HG02798 (cell line): ENCODE measurements around the gene TSPAN3.

Experiments
- ATAC-seq: cut with Tn5 transposase; IDR thresholded peaks from one replicate; pipeline ENCODE4 v1.9.1; 2021; ENCODE audit warnings: mild to moderate bottlenecking; ENCODE audit not compliant: unreplicated experiment, poor library complexity

TSPAN3 gene

GRCh38 chr15:77025083-77025901 lies 45.6 kb downstream of the TSPAN3 start:
- no peak for ATAC-seq

DNA sequence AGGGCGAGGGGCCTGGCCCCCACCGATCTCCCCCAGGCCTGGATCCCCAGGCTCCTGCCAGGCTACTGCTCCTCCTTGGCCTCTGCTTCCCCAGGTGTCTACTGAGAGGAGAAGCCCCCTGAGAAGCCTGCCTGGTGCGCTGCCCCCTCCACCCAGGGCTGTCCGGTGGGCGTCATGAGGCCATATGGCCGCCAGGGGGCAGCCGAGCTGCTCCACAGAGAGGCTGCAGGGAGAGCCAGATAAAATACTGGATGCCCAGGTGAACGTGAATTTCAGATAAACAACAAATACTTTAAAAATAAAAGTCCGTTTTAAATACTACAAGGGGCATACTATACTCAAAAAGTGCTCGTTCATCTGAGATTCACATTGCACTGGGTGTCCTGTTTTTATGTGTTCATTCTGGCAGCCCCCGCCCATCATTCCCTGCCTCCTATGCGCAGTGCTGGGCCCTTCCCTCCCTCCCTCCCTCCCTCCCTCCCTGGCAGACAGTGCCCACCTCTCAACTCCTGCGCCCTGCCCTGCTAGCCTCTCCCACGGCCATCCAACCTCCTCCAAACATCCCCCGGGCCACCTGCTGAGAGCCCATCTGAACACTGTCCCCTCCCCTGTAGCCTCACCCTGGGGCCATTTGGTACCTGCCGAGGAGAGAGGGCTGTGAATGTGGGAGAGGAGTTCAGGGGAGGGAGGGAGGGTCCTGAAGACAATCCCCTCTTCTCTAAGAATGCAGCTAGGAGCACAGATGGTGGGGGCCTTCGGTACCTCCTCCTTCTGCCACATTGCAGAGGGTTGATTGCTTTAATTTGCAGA lies 46.4 kb downstream of the TSPAN3 start:
- peak; percentile 47 for ATAC-seq

- ATAC-seq: no peak
Observed at GRCh38 chr15:77023576-77024272, 47.2 kb downstream of the TSPAN3 start.

- no peak for ATAC-seq
Observed at GRCh38 chr15:77022646-77023575, 48.0 kb downstream of the TSPAN3 start.

DNA sequence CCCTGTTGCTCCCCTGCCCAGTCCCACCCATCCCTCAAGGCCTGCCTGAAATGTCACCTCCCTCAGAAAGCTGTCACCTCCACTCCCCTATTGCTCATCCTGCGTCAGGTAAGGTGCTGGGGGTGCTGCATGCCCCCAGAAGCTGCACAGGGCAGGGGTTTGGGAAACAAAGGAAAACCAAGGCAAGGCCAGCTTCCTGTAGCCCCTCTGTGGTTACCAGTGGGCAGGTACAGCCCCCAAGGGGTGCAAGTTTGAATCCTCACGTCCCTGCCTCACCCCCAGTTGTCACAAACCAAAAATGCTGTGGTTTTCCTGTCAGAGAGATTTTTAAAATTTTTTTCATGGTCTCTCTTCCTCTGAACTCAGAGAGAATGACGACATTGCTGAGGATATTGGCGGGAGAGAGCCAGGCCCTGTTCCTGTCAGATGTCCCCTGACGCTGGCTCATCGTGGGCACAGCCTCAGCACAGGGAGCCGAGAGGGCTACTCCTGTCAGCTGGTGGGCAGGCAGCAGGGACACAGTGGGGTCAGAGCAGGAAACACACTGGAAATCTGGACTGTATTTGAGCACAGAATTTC lies 49.0 kb downstream of the TSPAN3 start:
- ATAC-seq: no peak

DNA sequence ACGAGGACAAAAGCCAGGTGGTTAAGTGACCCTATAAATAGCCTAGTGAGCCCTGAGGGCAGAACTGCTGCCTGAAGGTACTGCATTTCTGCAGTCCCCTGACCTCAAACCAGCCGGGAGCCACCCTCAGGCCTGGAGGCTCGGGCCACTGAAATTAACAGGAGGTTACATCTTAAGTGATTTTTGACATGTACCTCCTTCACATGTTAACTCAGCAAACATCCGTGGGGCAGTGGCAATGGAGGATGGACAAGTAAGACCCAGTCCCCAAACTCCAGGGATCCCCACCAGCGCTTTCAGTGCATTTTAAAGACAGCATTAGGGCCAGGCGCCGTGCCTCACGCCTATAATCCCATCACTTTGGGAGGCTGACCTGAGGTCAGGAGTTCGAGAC lies 49.8 kb downstream of the TSPAN3 start:
- no peak for ATAC-seq

GRCh38 chr15:77020348-77021087 lies 50.4 kb downstream of the TSPAN3 start:
- no peak for ATAC-seq

- no peak for ATAC-seq
Observed at GRCh38 chr15:77019521-77020331, 51.2 kb downstream of the TSPAN3 start.

GRCh38 chr15:77018796-77019505 lies 52.0 kb downstream of the TSPAN3 start:
- ATAC-seq: no peak

- no peak for ATAC-seq
Observed at GRCh38 chr15:77017761-77018720, 52.9 kb downstream of the TSPAN3 start.

DNA sequence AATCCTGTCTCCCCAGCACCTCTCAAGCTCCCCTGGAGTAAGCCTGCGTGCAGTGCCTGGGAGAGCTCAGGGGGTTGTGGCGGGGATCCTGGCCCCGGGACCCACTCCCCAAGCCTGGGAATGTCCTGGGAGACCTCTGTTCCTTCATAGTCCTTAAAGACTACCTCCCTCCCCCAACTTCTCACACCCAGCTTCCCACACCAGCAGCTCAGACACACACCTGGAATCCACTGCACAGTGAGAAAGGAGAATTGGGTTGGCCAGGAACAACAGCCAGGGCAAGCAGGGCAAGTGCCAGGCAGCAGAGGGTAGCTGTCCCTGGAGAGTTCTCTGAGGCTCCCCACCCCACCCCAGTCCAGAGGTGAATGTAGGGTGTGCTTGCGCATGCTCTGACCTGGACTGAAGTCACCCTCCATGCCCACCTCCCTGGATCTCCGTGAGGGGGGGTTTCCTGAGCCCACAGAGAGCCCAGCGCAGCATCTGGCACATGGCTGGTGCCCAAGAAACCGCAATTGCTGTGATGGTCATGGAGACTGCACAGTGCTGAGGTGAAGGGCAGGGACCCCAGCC lies 53.7 kb downstream of the TSPAN3 start:
- no peak for ATAC-seq

DNA sequence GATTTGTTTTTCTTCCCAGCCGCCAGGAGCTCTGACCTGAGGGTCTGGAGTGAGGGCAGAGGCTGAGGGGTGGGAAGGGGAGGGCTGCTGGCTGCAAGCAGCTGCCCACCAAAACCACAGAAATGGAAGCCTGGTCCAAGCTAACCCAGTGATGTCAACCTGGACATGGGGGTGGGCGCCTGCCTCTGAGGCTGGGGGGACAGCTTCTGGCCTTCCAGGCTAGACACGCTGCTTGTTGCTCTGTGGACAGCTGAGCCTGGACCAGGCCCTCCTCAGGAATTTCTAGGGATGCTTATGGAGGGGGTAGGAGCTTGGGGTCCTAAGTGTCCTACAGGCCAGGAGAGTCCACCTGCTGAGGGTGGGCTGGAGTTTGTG lies 54.6 kb downstream of the TSPAN3 start:
- no peak for ATAC-seq

GRCh38 chr15:77015646-77016320 lies 55.1 kb downstream of the TSPAN3 start:
- no peak for ATAC-seq

GRCh38 chr15:77014132-77015081 lies 56.5 kb downstream of the TSPAN3 start:
- ATAC-seq: peak; percentile 44
